ENCODE data around the gene AKIP1. TPM values are rescaled to one million over a fixed set of nuclear protein-coding genes. Genes with fewer than 3 reads are reported as not detected.

AKIP1 gene
- total RNA-seq, 2 donors from 2014 or later = 8.6 to 21.0 TPM

DNA sequence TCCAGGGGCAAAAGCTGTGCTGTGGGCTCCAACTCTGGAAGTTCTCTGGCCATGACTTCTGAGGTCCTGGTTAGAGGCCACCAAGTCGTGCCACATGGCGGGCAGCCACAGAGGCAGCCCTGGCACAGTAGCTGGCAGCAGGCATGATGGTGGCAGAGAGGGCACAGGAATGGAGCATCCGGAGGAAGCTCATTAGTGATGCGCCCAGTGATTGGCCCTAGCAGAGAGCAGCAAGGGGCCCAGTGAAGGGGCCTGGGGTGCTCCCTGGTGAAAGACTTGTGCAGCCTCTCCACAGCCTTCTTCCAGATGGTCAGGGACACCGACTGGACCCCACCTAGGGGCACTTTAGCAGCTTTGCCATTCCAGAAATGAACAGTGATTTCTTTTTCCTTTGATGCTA is 14.7 kb downstream of the AKIP1 start:
- 91 to 92% methylated on average over 3 to 5 of the region's 5 CpGs for WGBS, 2 donors
- H3K9me3 ChIP-seq = no peaks in the 10 kb centered on the region
- ATAC-seq (no peak), DNase-seq (no peak)
- TF ChIP-seq, protein P1, sequence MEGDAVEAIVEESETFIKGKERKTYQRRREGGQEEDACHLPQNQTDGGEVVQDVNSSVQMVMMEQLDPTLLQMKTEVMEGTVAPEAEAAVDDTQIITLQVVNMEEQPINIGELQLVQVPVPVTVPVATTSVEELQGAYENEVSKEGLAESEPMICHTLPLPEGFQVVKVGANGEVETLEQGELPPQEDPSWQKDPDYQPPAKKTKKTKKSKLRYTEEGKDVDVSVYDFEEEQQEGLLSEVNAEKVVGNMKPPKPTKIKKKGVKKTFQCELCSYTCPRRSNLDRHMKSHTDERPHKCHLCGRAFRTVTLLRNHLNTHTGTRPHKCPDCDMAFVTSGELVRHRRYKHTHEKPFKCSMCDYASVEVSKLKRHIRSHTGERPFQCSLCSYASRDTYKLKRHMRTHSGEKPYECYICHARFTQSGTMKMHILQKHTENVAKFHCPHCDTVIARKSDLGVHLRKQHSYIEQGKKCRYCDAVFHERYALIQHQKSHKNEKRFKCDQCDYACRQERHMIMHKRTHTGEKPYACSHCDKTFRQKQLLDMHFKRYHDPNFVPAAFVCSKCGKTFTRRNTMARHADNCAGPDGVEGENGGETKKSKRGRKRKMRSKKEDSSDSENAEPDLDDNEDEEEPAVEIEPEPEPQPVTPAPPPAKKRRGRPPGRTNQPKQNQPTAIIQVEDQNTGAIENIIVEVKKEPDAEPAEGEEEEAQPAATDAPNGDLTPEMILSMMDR (IDR thresholded peaks at IDR 0.05) = no peak
- TF ChIP-seq POLR2A (IDR thresholded peaks at IDR 0.05) = no peak
- no peak overlapping the region for H3K27ac ChIP-seq
- intact Hi-C loops (cut with DNase I) = no loop called here
- H3K4me3 ChIP-seq = no peak overlapping the region
- H3K36me3 ChIP-seq (replicated peaks in 1 of 2; ENCODE audit: insufficient read depth in 1 of 2, low read depth in 2 of 2) = no peaks in the 10 kb centered on the region
- H3K27me3 ChIP-seq = no peaks in the 10 kb centered on the region
- no peaks in the 10 kb centered on the region for H3K4me1 ChIP-seq

DNA sequence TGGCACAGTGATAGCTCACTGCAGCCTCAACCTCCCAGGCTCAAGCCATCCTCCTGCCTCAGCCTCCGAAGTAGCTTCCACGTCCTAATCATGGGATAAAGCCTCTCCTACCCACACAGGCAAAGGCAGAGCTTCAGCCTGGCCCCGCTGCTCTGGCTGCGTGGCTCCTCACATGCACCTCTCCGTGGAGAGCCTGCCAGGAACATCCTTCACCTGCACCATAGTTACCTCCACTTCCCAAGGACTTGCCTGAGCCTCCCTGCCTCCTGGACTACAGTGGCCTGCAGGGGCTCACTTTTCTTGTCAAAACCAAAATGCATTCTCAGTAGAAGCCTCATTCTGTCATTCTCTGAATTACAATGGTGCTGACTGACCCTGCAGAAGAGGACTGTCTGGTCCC is 15.2 kb downstream of the AKIP1 start:
- 85 to 88% methylated on average over 3 to 4 of the region's 5 CpGs for WGBS, 2 donors
- DNase-seq = no peak
- no peak overlapping the region for H3K4me3 ChIP-seq
- H3K27me3 ChIP-seq = no peaks in the 10 kb centered on the region
- no peak for TF ChIP-seq POLR2A (IDR thresholded peaks at IDR 0.05)
- H3K36me3 ChIP-seq (replicated peaks in 1 of 2; ENCODE audit: insufficient read depth in 1 of 2, low read depth in 2 of 2) = no peaks in the 10 kb centered on the region
- intact Hi-C loops (cut with DNase I) = no loop called here
- no peak overlapping the region for H3K27ac ChIP-seq
- no peaks in the 10 kb centered on the region for H3K4me1 ChIP-seq
- H3K9me3 ChIP-seq = no peaks in the 10 kb centered on the region
- ATAC-seq = no peak

- 87 to 88% methylated on average over 5 of the region's 5 CpGs for WGBS, 2 donors
- no peak for DNase-seq
- H3K27ac ChIP-seq = no peak overlapping the region
- no peaks in the 10 kb centered on the region for H3K27me3 ChIP-seq
- no peaks in the 10 kb centered on the region for H3K36me3 ChIP-seq (replicated peaks in 1 of 2; ENCODE audit: insufficient read depth in 1 of 2, low read depth in 2 of 2)
- intact Hi-C loops (cut with DNase I) = no loop called here
- H3K9me3 ChIP-seq = no peaks in the 10 kb centered on the region
- no peak for ATAC-seq
- H3K4me1 ChIP-seq = no peaks in the 10 kb centered on the region
- TF ChIP-seq, protein P1 (IDR thresholded peaks at IDR 0.05) = no peak
- no peak for TF ChIP-seq POLR2A (IDR thresholded peaks at IDR 0.05)
- H3K4me3 ChIP-seq = no peak overlapping the region
These were observed 16.2 kb downstream of the AKIP1 start for GRCh38 chr11:8927233-8927632.

GRCh38 chr11:8928205-8928604 is 17.2 kb downstream of the AKIP1 start:
- no peak overlapping the region for H3K27ac ChIP-seq
- ATAC-seq (no peak), DNase-seq (no peak)
- TF ChIP-seq, protein P1 (IDR thresholded peaks at IDR 0.05) = no peak
- no peak for TF ChIP-seq POLR2A (IDR thresholded peaks at IDR 0.05)
- intact Hi-C loops (cut with DNase I) = no loop called here
- H3K4me1 ChIP-seq = no peaks in the 10 kb centered on the region
- H3K27me3 ChIP-seq = no peaks in the 10 kb centered on the region
- no peaks in the 10 kb centered on the region for H3K36me3 ChIP-seq (replicated peaks in 1 of 2; ENCODE audit: insufficient read depth in 1 of 2, low read depth in 2 of 2)
- H3K9me3 ChIP-seq = no peaks in the 10 kb centered on the region
- H3K4me3 ChIP-seq = no peak overlapping the region
- WGBS, 2 donors = 90 to 92% methylated on average over 4 of the region's 4 CpGs

DNA sequence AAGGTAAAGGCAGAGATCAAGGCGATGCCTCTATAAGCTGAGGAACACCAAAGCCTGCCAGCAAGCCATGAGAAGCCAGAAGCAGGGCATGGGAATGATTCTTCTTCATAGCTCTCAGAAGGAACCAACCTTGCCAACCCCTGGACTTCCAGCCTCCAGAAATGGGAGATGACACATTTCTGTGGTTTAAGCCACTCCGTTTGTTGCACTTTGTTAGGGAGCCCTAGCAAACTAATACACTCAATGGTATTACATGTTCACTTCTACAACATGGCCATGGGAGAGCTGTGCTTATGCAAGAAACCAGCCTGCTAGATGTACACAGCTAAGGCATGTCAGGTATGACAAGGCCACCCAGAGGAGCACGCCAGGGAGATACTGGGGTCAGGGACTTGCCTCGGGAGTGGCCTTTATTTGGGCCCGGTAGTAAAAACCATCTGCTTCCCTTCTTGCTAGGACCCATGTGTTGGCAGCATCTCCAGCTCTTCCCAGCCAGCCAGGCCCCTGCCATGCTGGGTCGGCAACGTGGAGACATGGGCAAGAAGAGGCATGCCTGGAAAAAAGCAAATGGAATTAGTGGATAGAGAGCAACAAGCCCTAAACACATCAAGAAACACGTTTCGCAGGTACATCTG is 18.1 kb downstream of the AKIP1 start:
- DNase-seq (no peak), ATAC-seq (no peak)
- Histone ChIP-seq H3K27me3 (no peaks in the 10 kb centered on the region), H3K4me3 (no peak overlapping the region), H3K4me1 (no peaks in the 10 kb centered on the region), H3K36me3 (replicated peaks in 1 of 2; ENCODE audit: insufficient read depth in 1 of 2, low read depth in 2 of 2) (no peaks in the 10 kb centered on the region), H3K27ac (no peak overlapping the region), H3K9me3 (no peaks in the 10 kb centered on the region)
- TF ChIP-seq, protein P1 (IDR thresholded peaks at IDR 0.05) = no peak
- TF ChIP-seq POLR2A (IDR thresholded peaks at IDR 0.05) = no peak
- 79 to 88% methylated on average over 8 to 9 of the region's 9 CpGs for WGBS, 2 donors
- intact Hi-C loops (cut with DNase I) = no loop called here
